ENCODE results near the gene FOXF1.

DNA sequence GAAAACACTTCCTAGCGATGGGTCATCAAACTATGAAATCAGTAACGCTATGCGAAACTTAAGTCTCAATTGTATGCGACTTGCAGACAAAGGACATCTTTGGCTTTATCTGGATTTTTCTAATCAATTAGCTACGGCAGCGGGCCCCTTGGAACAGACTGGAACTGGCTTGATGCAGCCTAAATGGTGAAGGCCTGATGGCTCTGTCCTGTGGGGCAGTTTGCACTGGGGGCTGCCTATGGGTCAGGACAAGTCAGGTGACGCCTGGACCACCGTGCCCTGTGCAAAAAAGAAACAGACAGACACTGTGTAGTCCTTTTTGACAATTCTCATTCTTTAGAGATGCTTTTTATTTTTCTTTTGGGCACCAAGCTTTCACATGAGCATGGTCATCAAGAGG lies 22.7 kb downstream of the FOXF1 start:
- TF ChIP-seq CTCF (IDR thresholded peaks at IDR 0.05) (no peak), SOX15 (CRISPR knock-in tag; IDR thresholded peaks at IDR 0.05) (no peak), ZNF416 (CRISPR knock-in tag; IDR thresholded peaks at IDR 0.05) (no peak), MAX (CRISPR knock-in tag; IDR thresholded peaks at IDR 0.05) (no peak), AFF4 (CRISPR knock-in tag; IDR thresholded peaks at IDR 0.05; ENCODE audit: borderline replicate concordance) (no peak), ARID4B (CRISPR knock-in tag; IDR thresholded peaks at IDR 0.05; ENCODE audit: borderline replicate concordance) (no peak)
- TF ChIP-seq, protein P1, sequence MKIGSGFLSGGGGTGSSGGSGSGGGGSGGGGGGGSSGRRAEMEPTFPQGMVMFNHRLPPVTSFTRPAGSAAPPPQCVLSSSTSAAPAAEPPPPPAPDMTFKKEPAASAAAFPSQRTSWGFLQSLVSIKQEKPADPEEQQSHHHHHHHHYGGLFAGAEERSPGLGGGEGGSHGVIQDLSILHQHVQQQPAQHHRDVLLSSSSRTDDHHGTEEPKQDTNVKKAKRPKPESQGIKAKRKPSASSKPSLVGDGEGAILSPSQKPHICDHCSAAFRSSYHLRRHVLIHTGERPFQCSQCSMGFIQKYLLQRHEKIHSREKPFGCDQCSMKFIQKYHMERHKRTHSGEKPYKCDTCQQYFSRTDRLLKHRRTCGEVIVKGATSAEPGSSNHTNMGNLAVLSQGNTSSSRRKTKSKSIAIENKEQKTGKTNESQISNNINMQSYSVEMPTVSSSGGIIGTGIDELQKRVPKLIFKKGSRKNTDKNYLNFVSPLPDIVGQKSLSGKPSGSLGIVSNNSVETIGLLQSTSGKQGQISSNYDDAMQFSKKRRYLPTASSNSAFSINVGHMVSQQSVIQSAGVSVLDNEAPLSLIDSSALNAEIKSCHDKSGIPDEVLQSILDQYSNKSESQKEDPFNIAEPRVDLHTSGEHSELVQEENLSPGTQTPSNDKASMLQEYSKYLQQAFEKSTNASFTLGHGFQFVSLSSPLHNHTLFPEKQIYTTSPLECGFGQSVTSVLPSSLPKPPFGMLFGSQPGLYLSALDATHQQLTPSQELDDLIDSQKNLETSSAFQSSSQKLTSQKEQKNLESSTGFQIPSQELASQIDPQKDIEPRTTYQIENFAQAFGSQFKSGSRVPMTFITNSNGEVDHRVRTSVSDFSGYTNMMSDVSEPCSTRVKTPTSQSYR (CRISPR knock-in tag; IDR thresholded peaks at IDR 0.05): no peak

All from WTC11 (cell line).